ENCODE measurements around the gene ANO7.
"Not testable (repeated sequence)": the region's sequence is repeated elsewhere in the genome, so short reads cannot be mapped to it uniquely, and the experiment has no call there.

ANO7 gene

DNA sequence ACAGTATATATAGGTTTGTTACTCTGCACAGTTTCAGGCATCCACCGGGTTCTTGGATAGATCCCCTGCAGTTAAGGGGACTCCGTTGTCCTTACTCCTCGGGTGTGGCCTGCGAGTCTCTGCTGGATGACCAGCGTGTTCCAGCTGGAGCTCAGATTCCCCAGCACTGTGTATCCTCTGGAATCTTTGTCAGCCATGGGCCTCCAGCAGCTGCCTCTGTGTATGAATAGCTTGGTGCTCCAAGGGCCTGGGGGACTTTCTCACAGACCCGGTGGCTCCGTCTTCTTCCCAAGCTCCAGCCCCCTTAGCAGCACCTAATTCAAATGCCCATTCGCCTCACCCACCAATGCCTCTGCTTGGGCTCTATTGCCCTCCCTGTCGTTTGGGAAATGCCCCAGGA is 6.3 kb downstream of the ANO7 start:
- no peak for DNase-seq

DNA sequence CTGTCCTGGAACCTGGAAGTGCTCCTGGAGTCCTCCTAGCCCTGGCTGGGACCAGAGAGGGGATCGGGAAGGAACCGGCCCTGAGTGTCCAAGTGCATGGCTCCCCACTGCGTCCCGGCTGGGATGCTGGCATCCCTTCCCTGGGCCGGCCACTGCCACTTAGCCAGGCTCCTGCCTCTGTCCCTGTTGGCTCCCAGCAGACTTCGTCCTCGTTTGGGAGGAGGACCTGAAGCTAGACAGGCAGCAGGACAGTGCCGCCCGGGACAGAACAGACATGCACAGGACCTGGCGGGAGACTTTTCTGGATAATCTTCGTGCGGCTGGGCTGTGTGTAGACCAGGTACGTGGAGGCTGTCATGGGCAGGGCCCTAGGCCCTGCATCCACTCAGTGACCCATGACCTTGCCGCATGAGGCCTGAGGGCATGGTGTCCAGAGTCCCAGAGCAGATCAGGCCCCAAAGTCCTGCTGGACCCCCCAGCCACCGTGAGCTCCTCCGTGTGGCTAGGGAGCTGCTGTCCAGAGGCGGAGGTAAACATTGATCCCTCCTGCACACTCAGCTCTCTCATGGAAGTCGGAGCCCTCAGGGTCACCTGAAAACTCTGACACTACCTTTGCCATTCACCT is 7.1 kb downstream of the ANO7 start:
- DNase-seq: no peak

DNA sequence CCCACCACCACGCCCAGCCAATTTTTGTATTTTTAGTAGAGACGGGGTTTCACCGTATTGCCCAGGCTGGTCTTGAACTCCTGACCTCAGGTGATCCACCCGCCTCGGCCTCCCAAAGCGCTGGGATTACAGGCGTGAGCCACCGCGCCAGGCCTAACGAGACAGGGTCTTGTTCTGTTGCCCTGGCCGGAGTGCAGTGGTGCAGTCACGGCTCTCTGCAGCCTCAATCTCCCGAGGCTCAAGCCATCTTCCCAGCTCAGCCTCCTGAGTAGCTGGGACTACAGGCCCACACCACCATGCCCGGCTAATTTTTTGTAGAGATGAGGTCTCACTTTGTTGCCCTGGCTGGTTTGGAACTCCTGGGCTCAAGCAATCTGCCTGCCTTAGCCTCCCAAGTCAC is 8.8 kb downstream of the ANO7 start:
- not testable (repeated sequence) for DNase-seq

DNA sequence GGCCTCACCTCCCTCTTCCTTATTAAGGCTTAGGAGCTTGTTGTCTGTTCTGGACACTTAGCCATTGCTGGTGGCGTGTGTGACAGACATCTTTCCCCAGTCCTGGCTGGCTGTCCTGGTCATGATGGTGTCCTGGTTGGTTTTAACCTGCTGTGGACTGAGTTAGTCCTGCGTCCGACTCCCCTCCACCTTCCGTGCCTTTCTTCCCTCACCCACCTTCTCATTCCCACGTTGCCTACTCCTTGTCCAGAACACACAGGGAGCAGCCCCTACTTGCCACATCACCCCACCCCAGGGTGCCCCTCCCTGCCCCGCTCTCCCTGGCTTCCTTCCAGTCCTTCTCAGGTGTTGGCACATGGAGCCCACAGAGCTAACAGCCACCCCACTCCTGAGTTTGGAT is 9.5 kb downstream of the ANO7 start:
- no peak for DNase-seq

DNA sequence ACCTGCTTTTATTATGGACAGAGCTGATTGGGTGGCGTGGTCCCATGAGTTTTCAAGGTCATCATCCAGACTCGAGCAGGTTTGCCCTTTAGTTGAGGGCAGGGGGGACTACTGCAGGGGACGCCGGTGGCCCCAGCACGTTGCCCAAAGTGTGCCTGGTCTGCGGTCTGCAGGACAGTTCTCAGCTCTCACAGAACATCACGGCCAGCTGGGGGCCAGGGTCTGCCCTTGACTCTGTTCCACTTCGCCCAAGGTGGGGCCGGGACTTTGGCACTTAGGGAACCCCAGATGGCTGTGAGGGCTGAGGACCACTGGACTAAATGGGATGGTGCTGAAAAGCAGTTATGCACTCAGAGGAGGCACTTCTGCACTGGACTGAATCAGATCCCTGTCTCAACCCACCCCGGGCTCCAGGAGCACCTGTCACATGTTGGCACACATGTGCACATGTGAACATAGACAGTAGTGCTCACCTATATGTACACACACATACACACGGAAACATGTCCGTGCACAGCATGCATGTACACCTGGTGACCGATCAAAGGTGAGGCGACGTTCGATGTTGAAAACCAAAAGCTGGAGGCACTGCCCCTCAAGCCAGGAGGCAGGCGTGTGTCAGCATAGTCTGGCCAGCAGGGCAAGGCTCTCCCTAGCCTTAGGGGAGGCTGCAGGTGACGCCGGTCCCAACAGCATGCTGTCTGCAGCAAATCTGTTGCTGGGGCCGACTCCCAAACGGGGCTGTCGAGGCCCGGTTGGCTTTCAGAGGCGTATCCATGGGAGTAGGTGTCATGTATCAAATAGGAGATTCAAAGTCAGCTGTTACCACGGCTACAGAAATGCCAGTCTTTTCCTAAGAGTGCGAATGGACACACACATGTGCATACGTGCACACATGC is 10.2 kb downstream of the ANO7 start:
- no peak for DNase-seq

DNA sequence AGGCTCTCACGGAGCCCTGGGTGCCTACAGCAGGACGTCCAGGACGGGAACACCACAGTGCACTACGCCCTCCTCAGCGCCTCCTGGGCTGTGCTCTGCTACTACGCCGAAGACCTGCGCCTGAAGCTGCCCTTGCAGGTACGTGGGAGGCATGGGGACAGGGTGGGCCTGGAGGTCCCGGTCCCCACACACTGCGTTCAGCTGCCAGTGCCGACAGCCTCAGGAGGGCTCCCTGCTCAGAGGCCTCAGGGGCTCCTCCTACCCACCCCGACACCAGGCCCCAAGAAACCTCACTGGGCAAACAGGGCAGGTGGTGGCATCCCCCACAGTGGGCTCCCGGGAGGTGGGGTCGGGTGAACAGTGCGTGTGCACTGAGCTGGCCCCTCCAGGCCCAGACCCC is 10.8 kb downstream of the ANO7 start:
- DNase-seq: no peak

DNA sequence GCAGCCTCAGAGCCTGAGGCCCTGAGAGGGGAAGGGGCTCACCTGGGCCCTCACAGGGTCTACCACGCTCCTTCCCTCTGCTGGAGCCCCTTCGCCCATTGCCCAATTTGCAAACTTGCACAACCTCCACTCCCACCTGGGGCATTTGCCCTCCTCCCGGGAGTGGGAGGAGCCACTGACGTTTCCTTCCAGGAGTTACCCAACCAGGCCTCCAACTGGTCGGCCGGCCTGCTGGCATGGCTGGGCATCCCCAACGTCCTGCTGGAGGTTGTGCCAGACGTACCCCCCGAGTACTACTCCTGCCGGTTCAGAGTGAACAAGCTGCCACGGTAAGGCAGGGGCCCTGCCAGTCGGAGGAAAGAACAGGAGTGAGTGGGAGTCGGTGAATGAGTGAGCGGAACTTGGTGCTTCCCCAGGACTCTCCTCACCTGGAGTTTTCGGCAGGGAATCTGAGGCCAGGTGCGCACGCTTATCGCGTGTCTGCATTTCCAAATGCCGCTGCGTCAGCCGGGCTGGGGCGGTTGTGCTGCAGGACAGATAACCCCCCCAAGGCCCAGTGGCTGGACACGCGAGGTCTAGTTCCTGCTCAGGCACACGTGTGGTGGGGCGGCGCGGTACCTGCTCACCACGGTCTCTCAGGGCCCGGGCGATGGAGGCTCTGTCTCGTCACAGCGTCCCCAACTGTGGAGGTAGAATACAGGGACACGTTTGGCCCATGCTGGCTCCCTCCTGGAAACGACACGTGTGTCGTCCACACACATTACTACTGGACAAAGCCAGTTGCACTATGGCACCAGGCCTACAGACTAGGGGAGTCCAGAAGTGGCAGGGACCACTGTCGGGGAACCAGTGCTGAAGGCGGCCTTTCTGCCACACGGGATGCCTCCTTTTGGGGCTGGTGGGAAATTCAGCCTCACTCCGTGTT is 11.7 kb downstream of the ANO7 start:
- DNase-seq: no peak

DNA sequence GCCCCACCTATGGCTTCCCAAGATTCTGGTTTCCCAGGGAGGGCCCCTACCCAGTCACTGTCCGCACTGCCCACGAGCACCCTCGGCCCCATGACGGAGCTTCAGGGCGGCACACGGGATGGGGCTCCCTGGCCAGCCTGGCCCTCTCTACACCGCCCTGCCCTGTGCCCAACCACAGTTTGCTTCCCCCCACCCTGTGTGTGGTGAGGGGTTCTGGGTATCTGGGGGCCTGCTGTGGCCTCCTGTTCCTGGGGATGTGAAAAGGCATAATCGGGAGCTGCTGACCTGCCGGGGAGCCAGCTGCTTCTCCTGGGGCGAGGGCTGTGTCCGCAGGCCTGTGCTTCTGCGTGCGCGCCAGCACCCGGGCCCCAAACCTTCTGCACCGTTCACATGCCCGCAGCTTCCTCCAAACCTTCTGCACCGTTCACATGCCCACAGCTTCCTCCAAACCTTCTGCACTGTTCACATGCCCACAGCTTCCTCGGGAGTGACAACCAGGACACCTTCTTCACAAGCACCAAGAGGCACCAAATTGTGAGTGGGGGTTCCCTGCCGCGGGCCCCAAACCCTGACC is 12.4 kb downstream of the ANO7 start:
- no peak for DNase-seq

DNA sequence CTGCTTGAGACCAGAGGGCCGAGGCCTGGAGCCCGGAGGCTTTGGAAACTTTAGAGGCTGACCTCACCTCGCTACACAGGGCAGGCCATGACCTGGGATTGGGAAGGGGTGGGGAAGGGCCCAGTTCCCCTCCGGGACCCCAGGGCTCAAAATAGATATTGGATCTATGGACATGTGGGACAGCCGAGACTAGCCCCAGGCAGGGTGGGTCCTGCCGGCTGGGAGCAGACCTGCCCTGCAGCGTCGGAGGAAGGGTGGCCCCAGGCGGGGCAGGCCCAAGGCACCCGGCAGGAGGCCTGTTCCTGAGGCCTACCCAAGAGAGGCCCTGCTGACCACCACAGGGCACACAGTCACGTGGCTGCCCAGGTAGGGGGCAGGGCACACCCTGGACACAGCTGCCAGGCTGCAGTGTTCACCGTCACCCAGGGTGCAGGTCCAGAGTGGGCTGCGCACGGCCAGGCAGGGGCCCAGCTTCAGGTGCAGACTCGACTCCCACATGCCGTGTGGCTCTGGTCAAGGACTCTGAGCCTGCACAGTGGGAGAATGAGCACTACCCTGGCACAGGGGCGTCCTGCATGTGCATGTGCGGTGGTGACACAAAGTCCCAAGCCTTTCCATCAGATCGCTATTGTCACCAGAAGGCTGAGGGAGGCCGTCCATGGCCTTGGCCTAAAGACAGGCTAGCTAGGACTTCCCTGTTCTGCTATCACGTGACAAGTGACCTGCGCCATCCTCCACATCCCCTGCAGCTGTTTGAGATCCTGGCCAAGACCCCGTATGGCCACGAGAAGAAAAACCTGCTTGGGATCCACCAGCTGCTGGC is 13.2 kb downstream of the ANO7 start:
- DNase-seq: no peak

DNA sequence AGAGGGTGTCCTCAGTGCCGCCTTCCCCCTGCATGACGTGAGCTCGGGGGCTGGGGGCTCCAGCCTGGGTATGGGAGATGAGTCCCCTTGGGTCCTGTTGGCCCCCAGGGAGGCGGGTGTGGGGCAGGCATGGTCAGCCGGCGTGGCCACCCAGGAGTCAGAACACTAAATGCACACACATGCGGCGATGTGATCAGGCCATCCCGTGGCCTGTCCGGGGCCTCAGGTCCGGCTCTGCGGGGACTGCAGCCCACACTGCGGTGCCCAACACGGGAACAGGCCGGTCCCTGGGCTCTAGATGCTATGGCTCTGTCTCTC is 13.8 kb downstream of the ANO7 start:
- DNase-seq: no peak

DNA sequence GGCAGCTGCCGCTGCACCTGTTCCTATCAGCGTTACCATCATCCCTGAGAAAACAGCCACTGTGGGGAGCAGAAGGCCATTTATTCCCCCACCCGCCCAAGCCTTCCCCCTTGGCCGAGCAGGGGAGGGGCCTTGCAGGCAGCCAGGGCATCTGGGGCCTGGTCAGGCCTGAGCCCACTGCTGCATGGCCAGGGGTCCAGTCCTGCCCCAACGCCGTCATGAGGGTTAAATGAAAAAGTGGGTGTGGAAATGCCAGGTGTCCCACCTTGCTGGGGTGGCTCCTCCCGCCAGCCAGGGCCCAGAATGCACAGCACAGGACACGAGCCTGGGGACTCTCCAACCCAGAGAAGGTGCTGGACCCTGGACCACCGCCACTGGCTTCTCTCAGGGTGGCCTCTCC is 14.2 kb downstream of the ANO7 start:
- no peak for DNase-seq

DNA sequence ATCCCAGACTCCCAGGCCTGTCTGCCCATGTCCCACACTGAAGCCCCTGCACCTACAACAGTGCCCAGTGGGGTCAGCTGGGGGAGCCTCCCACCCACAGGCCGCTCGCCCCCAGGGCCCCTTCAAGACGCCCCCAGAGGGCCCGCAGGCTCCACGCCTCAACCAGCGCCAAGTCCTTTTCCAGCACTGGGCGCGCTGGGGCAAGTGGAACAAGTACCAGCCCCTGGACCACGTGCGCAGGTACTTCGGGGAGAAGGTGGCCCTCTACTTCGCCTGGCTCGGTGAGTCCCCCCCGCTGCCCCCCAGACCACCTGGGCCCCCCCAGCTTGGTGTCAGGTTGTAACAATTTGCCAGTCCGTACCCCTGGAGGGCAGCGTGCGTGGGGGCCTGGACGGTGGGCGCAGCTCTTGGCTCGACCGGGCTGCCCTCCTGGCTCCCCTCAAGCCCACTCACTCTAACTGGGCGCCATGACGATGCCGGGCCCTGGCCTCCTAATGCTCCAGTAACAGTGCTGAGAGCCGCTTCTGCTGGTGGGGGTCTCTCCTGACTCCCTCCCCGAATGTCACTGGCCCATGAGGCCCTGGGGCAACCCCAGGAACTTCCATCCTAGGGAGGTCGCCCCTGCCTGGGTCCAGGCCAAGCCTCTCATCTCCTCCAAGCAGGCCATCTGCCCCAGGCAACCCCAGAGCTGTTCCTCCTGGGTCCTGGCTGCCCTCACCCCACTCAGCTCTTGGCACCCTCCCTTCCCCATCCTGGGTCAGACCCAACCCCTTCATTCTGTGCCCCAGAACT is 14.9 kb downstream of the ANO7 start:
- DNase-seq: no peak

DNA sequence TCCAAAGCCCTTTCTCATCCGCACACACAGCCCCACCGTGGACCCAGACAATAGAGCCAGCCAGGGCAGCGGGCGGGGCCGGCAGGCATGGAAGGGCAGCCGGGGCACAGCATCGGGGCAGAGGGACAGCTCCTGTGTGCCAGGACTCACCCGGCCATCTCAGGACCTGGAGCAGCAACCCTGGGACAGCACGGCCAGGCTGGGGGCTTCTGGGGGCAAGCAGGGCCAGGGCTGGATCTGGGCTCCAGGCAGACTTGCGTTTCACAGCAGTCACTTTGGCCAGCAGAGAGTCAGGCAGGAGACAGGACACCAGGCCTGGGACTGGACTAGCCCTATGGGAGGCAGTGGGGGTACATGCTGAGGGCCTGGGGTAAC is 15.5 kb downstream of the ANO7 start:
- no peak for DNase-seq

DNA sequence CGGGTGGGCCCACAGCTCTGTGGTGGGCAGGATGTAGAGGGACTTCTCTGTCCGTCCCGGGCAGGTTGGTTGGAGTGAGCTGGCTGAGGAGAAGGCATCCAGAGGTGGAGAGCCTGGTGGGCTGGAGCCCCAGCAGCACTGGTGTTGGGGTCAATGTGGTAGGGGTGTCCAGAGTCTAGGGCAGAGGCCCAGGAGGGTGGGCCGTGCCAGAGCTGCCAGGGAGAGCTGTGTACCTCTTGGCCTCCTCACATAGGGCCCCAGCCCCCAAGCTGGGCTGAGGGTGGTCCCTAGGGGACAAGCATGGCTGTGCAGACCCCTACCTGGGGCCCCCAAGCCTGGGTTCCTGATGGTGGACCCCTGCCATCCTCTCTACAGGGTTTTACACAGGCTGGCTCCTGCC is 16.0 kb downstream of the ANO7 start:
- DNase-seq: no peak

DNA sequence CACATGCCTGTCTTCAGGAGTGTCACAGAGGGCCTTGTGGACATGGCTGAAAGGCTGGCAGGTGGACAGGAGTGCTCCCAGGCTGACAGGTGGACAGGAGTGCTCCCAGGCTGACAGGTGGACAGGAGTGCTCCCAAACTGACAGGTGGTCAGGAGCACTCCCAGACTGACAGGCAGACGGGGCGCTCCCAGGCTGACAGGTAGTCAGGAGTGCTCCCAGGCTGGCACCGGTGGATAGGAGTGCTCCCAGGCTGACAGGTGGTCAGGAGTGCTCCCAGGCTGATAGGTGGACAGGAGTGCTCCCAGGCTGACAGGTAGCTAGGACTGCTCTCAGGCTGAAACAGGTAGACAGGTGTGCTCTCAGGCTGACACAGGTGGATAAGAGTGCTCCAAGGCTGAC is 16.6 kb downstream of the ANO7 start:
- DNase-seq: no peak

DNA sequence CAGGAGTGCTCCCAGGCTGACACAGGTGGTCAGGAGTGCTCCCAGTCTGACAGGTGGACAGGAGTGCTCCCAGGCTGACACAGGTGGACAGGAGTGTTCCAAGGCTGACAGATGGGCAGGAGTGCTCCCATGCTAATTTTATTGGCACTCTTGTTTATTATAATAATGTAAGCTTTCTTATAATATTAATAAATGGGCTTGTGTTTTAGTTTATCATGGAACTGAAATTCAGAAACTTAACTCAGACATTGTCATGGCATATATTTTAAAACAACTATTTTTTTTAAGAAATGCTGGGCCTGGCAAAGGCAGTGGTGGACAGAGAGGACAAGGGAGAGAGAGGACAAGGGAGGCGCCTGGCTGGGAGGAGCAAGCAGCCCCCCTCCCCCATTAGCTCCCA is 18.7 kb downstream of the ANO7 start:
- no peak for DNase-seq

DNA sequence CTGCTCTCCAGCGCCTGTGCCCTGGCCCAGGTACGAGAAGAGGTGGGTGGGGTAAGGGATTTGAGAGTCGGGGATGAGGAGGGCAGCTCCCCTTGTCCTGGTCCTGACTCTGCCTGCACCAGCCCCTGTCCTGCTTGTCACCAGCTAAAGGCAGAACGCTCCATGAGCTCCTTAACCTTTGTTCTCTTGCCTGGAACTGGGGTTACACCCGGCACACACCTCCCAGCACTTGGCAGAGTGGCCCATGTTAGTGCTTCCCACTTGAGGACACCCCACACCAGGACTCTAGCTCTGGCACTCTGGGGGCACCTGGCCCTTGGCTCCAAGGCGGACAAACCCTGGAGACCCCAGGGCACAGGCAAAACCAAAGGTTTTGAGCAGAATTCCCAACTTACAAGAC is 19.2 kb downstream of the ANO7 start:
- no peak for DNase-seq

DNA sequence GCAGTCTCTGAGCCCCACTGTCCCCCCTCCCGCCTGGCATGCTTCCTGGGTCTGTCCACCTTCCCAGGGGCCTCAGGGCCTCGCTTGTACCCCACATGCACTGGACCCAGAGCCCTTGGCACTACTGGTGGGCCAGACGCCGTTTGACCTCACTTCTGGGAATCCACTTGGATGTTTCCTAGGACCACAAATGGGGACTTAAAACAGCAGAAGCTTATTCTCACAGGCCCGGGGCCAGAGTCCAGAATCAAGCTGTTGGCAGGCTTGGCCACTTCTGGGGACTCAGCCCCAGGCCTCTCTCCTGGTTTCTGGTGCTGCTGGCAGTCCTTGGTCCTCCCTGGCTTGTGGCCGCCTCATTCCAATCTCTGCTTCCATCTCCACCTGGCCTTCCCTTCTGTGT is 19.6 kb downstream of the ANO7 start:
- DNase-seq: no peak

DNA sequence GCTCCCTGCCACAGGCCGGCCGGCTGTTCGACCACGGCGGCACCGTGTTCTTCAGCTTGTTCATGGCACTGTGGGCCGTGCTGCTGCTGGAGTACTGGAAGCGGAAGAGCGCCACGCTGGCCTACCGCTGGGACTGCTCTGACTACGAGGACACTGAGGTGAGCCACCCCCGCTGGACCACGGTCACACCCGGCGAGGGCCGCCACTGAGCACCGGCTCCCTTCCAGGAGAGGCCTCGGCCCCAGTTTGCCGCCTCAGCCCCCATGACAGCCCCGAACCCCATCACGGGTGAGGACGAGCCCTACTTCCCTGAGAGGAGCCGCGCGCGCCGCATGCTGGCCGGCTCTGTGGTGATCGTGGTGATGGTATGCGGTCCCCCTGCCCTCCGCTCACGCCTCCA is 20.8 kb downstream of the ANO7 start:
- no peak for DNase-seq

DNA sequence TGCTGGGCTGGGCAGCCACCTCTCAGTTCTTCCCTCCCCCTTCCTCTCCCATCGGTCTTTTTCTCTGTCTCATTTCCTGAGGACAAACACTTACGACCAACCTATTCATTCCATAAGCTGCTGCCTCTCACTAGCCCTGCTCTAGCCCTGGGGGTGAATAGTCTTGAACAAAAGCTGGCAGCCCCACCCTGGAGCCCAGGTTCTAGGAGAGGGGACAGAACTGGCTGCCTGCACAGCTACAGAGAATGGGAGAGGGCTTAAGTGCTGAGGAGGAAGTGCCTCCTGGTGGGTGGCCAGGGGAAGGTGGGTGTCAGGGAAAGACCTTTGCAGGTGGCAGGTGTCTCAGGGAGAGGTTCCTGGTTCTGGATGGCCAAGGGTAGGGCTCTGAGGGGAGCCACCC is 22.8 kb downstream of the ANO7 start:
- no peak for DNase-seq

DNA sequence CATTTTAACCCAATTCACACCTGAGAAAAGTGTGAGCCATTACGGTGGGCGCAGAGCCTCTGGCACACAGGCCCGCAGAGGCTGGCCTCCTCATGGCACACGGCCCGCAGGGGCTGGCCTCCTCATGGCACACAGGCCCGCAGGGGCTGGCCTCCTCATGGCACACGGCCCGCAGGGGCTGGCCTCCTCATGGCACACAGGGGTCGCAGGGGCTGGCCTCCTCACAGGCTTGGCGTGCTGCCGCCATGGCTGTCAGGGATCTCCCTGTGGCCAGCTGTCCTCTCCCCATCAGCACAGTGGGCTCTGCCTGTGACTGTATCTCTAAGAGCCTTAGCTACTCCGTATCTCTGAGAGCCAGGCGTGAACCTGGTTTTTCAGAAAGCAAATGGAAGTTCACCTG is 24.6 kb downstream of the ANO7 start:
- DNase-seq: no peak

DNA sequence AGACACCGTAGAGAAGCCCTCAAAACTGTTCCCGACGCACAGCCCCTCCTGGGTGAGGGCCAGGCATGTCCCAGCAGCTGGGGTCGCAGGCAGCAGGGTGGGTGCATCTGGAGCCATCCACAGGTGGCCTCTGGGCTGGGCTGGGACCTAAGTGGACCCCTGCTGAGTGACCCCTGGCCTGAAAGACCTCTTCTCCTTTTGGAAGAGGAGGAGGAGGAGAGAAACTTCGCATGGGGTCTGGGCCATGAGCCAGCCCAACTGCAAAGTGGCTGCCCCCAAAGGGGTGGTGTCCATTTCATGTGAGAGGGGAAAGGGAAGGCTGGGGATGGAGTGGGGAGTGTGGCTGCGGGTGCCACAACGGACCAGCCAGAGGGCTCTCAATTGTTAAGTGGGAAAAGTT is 25.1 kb downstream of the ANO7 start:
- DNase-seq: no peak
